ENCODE measurements around the gene CACNA1A.

The CACNA1A gene

DNA sequence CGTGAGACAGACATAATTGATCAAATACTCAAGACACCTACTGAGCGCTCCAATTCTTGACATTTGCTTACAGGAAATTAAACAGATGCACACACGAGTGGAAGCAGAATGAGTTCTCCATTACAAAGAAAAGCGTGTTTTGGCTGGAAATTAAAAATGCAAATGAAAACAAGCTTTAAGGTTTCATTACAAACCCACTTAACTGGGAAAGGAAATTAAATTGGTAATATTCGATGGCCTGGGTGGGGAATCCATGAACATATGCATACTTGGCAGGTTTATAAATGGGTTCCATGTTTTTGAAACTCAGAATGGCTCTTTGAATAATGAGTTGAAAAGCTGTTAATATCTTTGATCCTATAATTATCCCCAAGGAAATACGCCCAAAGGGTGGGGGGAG is 178.0 kb downstream of the CACNA1A start:
- H2BK120ac ChIP-seq (ENCODE audit: insufficient read depth, low read length, poor library complexity), result no peak overlapping the region
- no CpG with 5 or more reads among the region's 6 CpGs for WGBS (ENCODE audit: extremely low coverage, insufficient coverage, insufficient read length)

DNA sequence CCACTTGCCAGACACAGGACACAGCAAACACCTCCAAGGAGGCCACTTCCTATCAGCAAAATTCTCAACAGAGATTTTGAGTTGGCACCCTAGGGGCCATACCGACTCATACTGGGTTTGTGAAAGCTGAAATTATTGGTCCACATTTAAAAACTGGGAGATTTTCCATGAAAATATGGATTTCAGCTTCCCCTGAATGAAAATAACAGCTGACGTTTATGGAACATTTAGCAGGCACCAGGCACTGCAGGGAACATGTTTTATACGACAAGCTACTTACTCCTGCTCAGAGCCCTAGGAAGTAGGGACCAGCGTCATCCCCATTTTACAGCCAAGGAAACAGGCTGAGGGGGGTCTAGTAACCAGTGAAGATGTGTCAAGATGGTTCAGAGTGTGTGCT is 186.8 kb downstream of the CACNA1A start:
- Histone ChIP-seq H3K79me1 (ENCODE audit: low read length) (no peaks in the 10 kb centered on the region), H3K14ac (ENCODE audit: low read length) (no peak overlapping the region), H3K4me1 (ENCODE audit: control insufficient read depth in 1 of 2, insufficient read depth in 2 of 2, low read length in 2 of 2) (no peaks in the 10 kb centered on the region), H3K4me3 (ENCODE audit: low read depth, low read length) (no peak overlapping the region), H3K23ac (ENCODE audit: low read length) (no peak overlapping the region), H2BK120ac (ENCODE audit: insufficient read depth, low read length, poor library complexity) (no peak overlapping the region), H3K27me3 (ENCODE audit: insufficient read depth, low read length) (no peaks in the 10 kb centered on the region), H2BK5ac (ENCODE audit: low read depth, low read length, poor library complexity) (no peak overlapping the region), H3K27ac (ENCODE audit: low read depth, low read length) (no peak overlapping the region), H4K12ac (ENCODE audit: low read depth, low read length) (no peak overlapping the region), H4K91ac (ENCODE audit: low read depth, low read length) (no peak overlapping the region), H3K36me3 (ENCODE audit: control insufficient read depth in 1 of 2, insufficient read depth in 2 of 2, low read length in 2 of 2) (no peaks in the 10 kb centered on the region), H3K79me2 (ENCODE audit: control insufficient read depth, insufficient read depth, low read length, poor library complexity) (no peaks in the 10 kb centered on the region), H2AFZ (ENCODE audit: insufficient read depth, low read length, poor library complexity) (no peak overlapping the region), H3K9me3 (ENCODE audit: insufficient read depth, low read depth, low read length) (peaks cover 3% of the 10 kb centered on the region), H3K18ac (ENCODE audit: low read length) (no peak overlapping the region), H2AK5ac (ENCODE audit: low read length) (no peak overlapping the region), H2BK12ac (ENCODE audit: low read length) (no peak overlapping the region), H3K4ac (ENCODE audit: low read depth, low read length) (no peak overlapping the region), H3K4me2 (ENCODE audit: low read length) (no peak overlapping the region), H3K9ac (ENCODE audit: low read length) (no peak overlapping the region), H4K8ac (ENCODE audit: low read depth, low read length) (no peak overlapping the region)
- no CpG with 5 or more reads among the region's 4 CpGs for WGBS (ENCODE audit: extremely low coverage, insufficient coverage, insufficient read length)
- no peak for DNase-seq

More for the DNA sequence above, 178.0 kb downstream of the CACNA1A start:
- Histone ChIP-seq H3K36me3 (ENCODE audit: control insufficient read depth in 1 of 2, insufficient read depth in 2 of 2, low read length in 2 of 2) (no peaks in the 10 kb centered on the region), H3K4me3 (ENCODE audit: low read depth, low read length) (no peak overlapping the region), H3K4me1 (ENCODE audit: control insufficient read depth in 1 of 2, insufficient read depth in 2 of 2, low read length in 2 of 2) (no peaks in the 10 kb centered on the region), H3K4ac (ENCODE audit: low read depth, low read length) (no peak overlapping the region), H3K9ac (ENCODE audit: low read length) (no peak overlapping the region), H3K23ac (ENCODE audit: low read length) (no peak overlapping the region), H3K14ac (ENCODE audit: low read length) (no peak overlapping the region), H4K12ac (ENCODE audit: low read depth, low read length) (no peak overlapping the region), H3K27me3 (ENCODE audit: insufficient read depth, low read length) (no peaks in the 10 kb centered on the region), H4K8ac (ENCODE audit: low read depth, low read length) (no peak overlapping the region), H2AK5ac (ENCODE audit: low read length) (no peak overlapping the region), H3K79me2 (ENCODE audit: control insufficient read depth, insufficient read depth, low read length, poor library complexity) (no peaks in the 10 kb centered on the region), H2BK12ac (ENCODE audit: low read length) (no peak overlapping the region), H4K91ac (ENCODE audit: low read depth, low read length) (no peak overlapping the region), H2BK5ac (ENCODE audit: low read depth, low read length, poor library complexity) (no peak overlapping the region), H3K9me3 (ENCODE audit: insufficient read depth, low read depth, low read length) (no peaks in the 10 kb centered on the region), H3K4me2 (ENCODE audit: low read length) (no peak overlapping the region), H3K18ac (ENCODE audit: low read length) (no peak overlapping the region), H3K27ac (ENCODE audit: low read depth, low read length) (no peak overlapping the region), H2AFZ (ENCODE audit: insufficient read depth, low read length, poor library complexity) (no peak overlapping the region), H3K79me1 (ENCODE audit: low read length) (no peaks in the 10 kb centered on the region)
- no peak for DNase-seq

DNA sequence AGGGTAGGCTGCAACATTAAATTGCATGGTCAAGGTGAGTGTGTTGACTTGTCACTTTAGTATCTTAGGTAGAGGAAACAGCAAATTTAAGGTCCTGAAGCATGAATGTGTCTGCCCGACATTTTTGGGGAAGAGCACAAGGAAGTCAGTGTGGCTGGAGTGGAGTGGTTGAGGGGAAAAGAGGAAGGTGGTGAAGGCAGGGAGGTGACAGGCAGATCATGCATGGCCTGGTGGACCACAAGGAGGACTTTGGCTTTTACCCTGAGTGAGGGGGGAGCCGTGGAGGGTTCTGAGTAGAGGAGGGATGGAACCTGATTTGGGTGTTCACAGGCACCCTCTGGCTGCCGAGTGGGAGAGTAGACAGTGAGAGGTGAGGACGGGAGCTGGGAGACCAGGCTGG is 188.1 kb downstream of the CACNA1A start:
- no peak overlapping the region for H2BK120ac ChIP-seq (ENCODE audit: insufficient read depth, low read length, poor library complexity)
- whole genome bisulfite sequencing (ENCODE audit: extremely low coverage, insufficient coverage, insufficient read length), result no CpG with 5 or more reads among the region's 4 CpGs
- no peak overlapping the region for H3K27ac ChIP-seq (ENCODE audit: low read depth, low read length)
- no peak overlapping the region for H2BK5ac ChIP-seq (ENCODE audit: low read depth, low read length, poor library complexity)
- H4K91ac ChIP-seq (ENCODE audit: low read depth, low read length), result no peak overlapping the region
- H3K18ac ChIP-seq (ENCODE audit: low read length), result no peak overlapping the region
- no peak overlapping the region for H4K12ac ChIP-seq (ENCODE audit: low read depth, low read length)
- no peak overlapping the region for H2AFZ ChIP-seq (ENCODE audit: insufficient read depth, low read length, poor library complexity)
- no peak overlapping the region for H3K23ac ChIP-seq (ENCODE audit: low read length)
- no peak for DNase-seq
- no peak overlapping the region for H2AK5ac ChIP-seq (ENCODE audit: low read length)
- H3K14ac ChIP-seq (ENCODE audit: low read length), result no peak overlapping the region
- peaks cover 3% of the 10 kb centered on the region for H3K9me3 ChIP-seq (ENCODE audit: insufficient read depth, low read depth, low read length)
- no peak overlapping the region for H2BK12ac ChIP-seq (ENCODE audit: low read length)
- no peaks in the 10 kb centered on the region for H3K79me2 ChIP-seq (ENCODE audit: control insufficient read depth, insufficient read depth, low read length, poor library complexity)
- H3K36me3 ChIP-seq (ENCODE audit: control insufficient read depth in 1 of 2, insufficient read depth in 2 of 2, low read length in 2 of 2), result no peaks in the 10 kb centered on the region
- no peaks in the 10 kb centered on the region for H3K27me3 ChIP-seq (ENCODE audit: insufficient read depth, low read length)
- H4K8ac ChIP-seq (ENCODE audit: low read depth, low read length), result no peak overlapping the region
- H3K4me2 ChIP-seq (ENCODE audit: low read length), result no peak overlapping the region
- no peak overlapping the region for H3K4ac ChIP-seq (ENCODE audit: low read depth, low read length)
- no peak overlapping the region for H3K9ac ChIP-seq (ENCODE audit: low read length)
- H3K4me1 ChIP-seq (ENCODE audit: control insufficient read depth in 1 of 2, insufficient read depth in 2 of 2, low read length in 2 of 2), result no peaks in the 10 kb centered on the region
- no peaks in the 10 kb centered on the region for H3K79me1 ChIP-seq (ENCODE audit: low read length)
- no peak overlapping the region for H3K4me3 ChIP-seq (ENCODE audit: low read depth, low read length)

DNA sequence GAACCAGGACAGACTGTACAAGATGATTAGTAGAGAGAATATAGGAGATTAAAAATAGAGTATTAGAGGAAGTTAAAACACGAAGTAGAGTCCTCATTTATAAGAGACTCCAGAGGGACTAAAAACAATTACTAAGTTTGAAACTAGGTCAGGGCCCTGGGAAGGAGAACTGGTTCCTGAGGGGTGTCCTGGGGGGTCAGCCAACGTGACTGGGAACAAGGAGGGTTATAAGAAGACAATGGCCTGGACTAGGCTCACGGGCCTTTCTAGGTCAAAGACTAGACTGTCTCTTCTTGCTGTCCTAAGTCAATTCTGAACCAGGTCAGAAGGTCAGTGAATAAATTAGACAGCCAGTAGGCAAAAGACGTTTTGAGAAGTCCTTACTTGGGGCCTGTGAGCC is 190.8 kb downstream of the CACNA1A start:
- Histone ChIP-seq H2BK12ac (ENCODE audit: low read length) (no peak overlapping the region), H2BK120ac (ENCODE audit: insufficient read depth, low read length, poor library complexity) (no peak overlapping the region), H3K14ac (ENCODE audit: low read length) (no peak overlapping the region), H3K9me3 (ENCODE audit: insufficient read depth, low read depth, low read length) (peaks cover 3% of the 10 kb centered on the region), H3K4me2 (ENCODE audit: low read length) (no peak overlapping the region), H3K79me1 (ENCODE audit: low read length) (no peaks in the 10 kb centered on the region), H3K23ac (ENCODE audit: low read length) (no peak overlapping the region), H3K9ac (ENCODE audit: low read length) (no peak overlapping the region), H3K4me1 (ENCODE audit: control insufficient read depth in 1 of 2, insufficient read depth in 2 of 2, low read length in 2 of 2) (no peaks in the 10 kb centered on the region), H3K18ac (ENCODE audit: low read length) (no peak overlapping the region), H2BK5ac (ENCODE audit: low read depth, low read length, poor library complexity) (no peak overlapping the region), H3K4me3 (ENCODE audit: low read depth, low read length) (no peak overlapping the region), H3K27me3 (ENCODE audit: insufficient read depth, low read length) (no peaks in the 10 kb centered on the region), H4K8ac (ENCODE audit: low read depth, low read length) (no peak overlapping the region), H4K91ac (ENCODE audit: low read depth, low read length) (no peak overlapping the region), H2AFZ (ENCODE audit: insufficient read depth, low read length, poor library complexity) (no peak overlapping the region), H3K4ac (ENCODE audit: low read depth, low read length) (no peak overlapping the region), H3K27ac (ENCODE audit: low read depth, low read length) (no peak overlapping the region), H2AK5ac (ENCODE audit: low read length) (no peak overlapping the region), H4K12ac (ENCODE audit: low read depth, low read length) (no peak overlapping the region), H3K36me3 (ENCODE audit: control insufficient read depth in 1 of 2, insufficient read depth in 2 of 2, low read length in 2 of 2) (no peaks in the 10 kb centered on the region), H3K79me2 (ENCODE audit: control insufficient read depth, insufficient read depth, low read length, poor library complexity) (no peaks in the 10 kb centered on the region)
- no peak for DNase-seq
- WGBS (ENCODE audit: extremely low coverage, insufficient coverage, insufficient read length), result no CpG with 5 or more reads among the region's 4 CpGs

Measured in trophoblast cell (in vitro differentiated cells and primary cell).